ENCODE results near the gene SYNGAP1. TPM values are rescaled to one million over a fixed set of nuclear protein-coding genes. Genes with fewer than 3 reads are reported as not detected.
"Not testable (repeated sequence)": the region's sequence is repeated elsewhere in the genome, so short reads cannot be mapped to it uniquely, and the experiment has no call there.

SYNGAP1 gene
- total RNA-seq: 37.1 and 56.6 TPM in 2 replicates

DNA sequence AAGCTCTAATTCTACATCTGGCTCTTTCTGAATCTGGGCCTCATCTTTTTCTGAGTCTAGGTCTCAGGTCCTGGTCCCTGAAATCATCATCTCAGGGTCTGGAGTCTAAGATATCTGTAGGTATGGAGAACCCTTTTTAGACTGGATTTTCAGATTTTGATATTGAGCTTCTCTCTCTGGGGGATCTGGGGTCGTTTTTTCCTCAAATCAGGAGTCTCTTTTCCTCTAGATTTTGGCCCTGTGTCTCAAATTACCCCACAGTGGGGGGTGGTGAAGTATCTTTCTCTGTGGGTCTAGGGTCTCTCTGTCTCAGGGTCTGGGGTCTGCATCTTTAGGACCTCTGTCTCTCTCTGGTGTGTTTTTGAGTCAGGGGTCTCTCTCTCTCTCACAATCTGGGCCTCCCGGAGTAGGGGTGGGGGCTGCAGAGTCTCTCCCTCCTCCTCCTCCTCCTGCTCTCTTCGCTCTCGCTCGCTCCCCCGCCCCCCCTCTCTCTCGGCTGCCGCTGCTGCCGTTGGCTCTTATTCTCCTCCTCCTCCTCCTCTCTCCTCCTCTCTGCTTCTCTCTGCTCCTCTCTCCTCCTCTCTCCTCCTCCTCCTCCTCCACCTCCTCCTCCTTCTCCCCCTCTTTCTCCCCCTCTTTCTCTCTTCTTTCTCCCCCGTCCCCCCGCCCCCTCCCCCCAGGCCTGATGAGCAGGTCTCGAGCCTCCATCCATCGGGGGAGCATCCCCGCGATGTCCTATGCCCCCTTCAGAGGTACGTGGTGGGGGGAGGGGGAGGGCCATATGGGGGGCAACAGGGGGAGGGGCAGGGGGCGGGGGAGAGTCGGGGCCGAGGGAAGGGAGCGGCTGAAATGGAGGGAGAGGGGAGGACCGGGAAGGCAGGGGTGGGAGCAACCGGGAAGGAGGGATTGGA is at the start of gene SYNGAP1:
Gene SYNGAP1, plus strand, starts transcription at position 486 of the 911 bp plus-strand sequence. Its CDS starts 200 bp downstream, at position 686.
- H3K9me3 Mint-ChIP-seq: no peaks in the 10 kb centered on the region
- DNase-seq (ENCODE audit: low spot score): no peak
- peak within 1 kb of the TSS; percentile 95 for H3K4me3 Mint-ChIP-seq
- intact Hi-C loops (cut with micrococcal nuclease): loop anchor here (2.0 to 10.0 kb wide), 6 partner anchors 151 to 1799 kb away; partner anchors contain the start of genes AGPAT1, LEMD2, PRRC2A and PSMB8
- H3K36me3 Mint-ChIP-seq (ENCODE audit: low read depth): peaks cover 30% of the 10 kb centered on the region
- H3K4me1 Mint-ChIP-seq (ENCODE audit: low read depth): peaks cover 72% of the 10 kb centered on the region
- no peaks in the 10 kb centered on the region for H3K27me3 Mint-ChIP-seq (ENCODE audit: insufficient read depth)
- peak within 1 kb of the TSS; percentile 96 for H3K27ac Mint-ChIP-seq

GRCh38 chr6:33371901-33372300 is 48.0 kb upstream of the SYNGAP1 start:
- H3K36me3 Mint-ChIP-seq (ENCODE audit: low read depth); H3K4me3 Mint-ChIP-seq; DNase-seq (ENCODE audit: low spot score); H3K4me1 Mint-ChIP-seq (ENCODE audit: low read depth); H3K27me3 Mint-ChIP-seq (ENCODE audit: insufficient read depth); H3K27ac Mint-ChIP-seq; H3K9me3 Mint-ChIP-seq; intact Hi-C loops (cut with micrococcal nuclease): not testable (repeated sequence)

DNA sequence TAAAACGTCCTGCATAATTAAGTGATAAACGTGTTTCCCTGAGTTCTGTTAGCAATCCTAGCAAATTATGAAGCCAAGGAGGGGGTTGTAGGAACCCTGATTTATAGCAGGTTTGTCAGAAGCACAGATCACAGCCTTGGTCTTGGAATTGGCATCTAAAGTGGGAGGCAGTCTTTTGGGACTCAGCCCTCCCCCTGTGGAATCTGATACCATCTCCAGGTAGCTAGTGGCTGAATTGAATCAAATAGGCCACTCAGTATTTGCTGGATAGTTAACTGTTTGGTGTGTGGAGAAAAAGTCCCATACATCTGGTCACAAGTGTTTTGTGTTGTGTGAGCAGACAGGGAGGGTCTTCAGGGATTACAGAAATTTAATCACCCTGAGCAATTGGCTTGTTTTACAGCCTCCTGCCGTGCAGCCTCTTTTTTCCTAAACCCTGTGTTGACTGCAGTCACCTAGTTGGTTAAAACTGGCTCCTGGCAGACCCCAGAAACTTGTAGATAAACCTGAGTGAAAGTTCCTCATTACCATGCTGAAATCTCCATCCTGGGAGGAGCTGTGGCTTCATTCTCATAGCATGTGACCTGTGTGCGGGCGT is 47.2 kb upstream of the SYNGAP1 start:
- no peak for DNase-seq (ENCODE audit: low spot score)
- intact Hi-C loops (cut with micrococcal nuclease): no loop called here
- Mint-ChIP-seq H3K9me3 (no peaks in the 10 kb centered on the region), H3K27ac (no peak overlapping the region), H3K36me3 (ENCODE audit: low read depth) (no peaks in the 10 kb centered on the region), H3K4me1 (ENCODE audit: low read depth) (peaks cover 4% of the 10 kb centered on the region), H3K4me3 (no peak overlapping the region), H3K27me3 (ENCODE audit: insufficient read depth) (peaks cover 2% of the 10 kb centered on the region)

DNA sequence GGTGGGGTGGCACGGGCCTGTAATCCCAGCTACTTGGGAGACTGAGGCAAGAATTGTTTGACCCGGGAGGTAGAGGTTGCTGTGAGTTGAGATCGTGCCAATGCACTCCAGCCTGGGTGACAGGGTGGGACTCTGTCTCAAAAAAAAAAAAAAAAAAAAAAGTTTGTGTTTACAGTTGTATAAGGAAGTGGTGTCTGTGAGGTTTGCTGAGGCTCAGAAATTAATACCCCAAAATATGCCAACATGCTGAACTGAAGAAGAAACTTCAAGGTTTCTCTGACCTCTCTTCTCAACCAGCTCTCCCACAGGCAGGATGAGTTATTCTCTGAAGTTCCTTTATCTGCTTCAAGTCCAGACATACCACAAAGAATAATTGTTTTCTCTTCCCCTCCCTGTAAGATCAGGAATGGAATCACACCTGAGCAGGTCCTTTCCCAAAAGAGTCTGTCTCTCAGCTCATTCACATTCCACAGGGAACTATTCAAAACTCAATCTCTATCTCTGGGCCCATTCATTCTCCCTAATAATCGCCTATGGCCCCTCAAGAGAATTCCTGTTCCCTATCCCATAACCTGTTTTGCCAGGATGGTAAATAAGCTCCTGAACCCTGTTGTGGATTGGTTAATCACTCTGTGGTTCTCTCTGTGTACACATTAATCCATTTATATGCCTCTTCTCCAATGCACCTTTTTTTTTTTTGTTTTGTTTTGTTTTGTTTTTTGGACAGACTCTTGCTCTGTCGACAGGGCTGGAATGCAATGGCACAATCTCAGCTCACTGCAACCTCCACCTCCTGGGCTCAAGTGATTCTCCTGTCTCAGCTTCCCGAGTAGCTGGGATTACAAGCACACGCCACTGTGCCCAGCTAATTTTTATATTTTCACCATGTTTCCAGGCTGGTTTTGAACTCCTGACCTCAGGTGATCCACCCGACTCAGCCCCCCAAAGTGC is 45.6 kb upstream of the SYNGAP1 start:
- no peaks in the 10 kb centered on the region for H3K9me3 Mint-ChIP-seq
- no peak for DNase-seq (ENCODE audit: low spot score)
- H3K4me3 Mint-ChIP-seq: no peak overlapping the region
- no peaks in the 10 kb centered on the region for H3K36me3 Mint-ChIP-seq (ENCODE audit: low read depth)
- H3K4me1 Mint-ChIP-seq (ENCODE audit: low read depth): peaks cover 4% of the 10 kb centered on the region
- peaks cover 2% of the 10 kb centered on the region for H3K27me3 Mint-ChIP-seq (ENCODE audit: insufficient read depth)
- H3K27ac Mint-ChIP-seq: no peak overlapping the region
- intact Hi-C loops (cut with micrococcal nuclease): no loop called here

DNA sequence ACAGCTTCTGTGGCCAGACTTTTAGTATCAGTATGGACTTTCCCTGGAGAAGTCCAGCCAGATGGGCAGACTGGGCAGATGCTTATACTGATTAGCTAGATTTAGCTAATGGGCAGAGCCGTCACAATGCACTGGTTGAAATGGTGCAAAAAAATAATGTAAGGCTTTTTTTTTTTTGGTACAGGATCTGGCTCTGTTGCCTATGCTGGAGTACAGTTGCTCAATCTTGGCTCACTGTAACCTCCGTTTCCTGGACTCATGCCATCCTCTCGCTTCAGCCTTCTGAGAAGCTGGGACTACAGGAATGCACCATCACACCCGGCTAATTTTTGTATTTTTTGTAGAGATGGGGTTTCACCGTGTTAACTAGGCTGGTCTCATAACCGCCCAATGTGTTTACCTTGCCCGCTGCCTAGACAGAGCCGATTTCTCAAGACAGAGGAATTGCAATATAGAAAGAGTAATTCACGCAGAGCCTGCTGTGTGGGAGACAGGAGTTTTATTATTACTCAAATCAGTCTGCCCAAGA is 44.7 kb upstream of the SYNGAP1 start:
- DNase-seq (ENCODE audit: low spot score): no peak
- H3K27me3 Mint-ChIP-seq (ENCODE audit: insufficient read depth): peaks cover 2% of the 10 kb centered on the region
- H3K4me3 Mint-ChIP-seq: no peak overlapping the region
- no peaks in the 10 kb centered on the region for H3K36me3 Mint-ChIP-seq (ENCODE audit: low read depth)
- no peak overlapping the region for H3K27ac Mint-ChIP-seq
- intact Hi-C loops (cut with micrococcal nuclease): no loop called here
- no peaks in the 10 kb centered on the region for H3K9me3 Mint-ChIP-seq
- H3K4me1 Mint-ChIP-seq (ENCODE audit: low read depth): peaks cover 4% of the 10 kb centered on the region

GRCh38 chr6:33377171-33377570 is 42.7 kb upstream of the SYNGAP1 start:
- peaks cover 4% of the 10 kb centered on the region for H3K27me3 Mint-ChIP-seq (ENCODE audit: insufficient read depth)
- H3K4me3 Mint-ChIP-seq: no peak overlapping the region
- intact Hi-C loops (cut with micrococcal nuclease): no loop called here
- DNase-seq (ENCODE audit: low spot score): no peak
- peaks cover 4% of the 10 kb centered on the region for H3K4me1 Mint-ChIP-seq (ENCODE audit: low read depth)
- H3K27ac Mint-ChIP-seq: no peak overlapping the region
- H3K9me3 Mint-ChIP-seq: no peaks in the 10 kb centered on the region
- H3K36me3 Mint-ChIP-seq (ENCODE audit: low read depth): no peaks in the 10 kb centered on the region

- H3K9me3 Mint-ChIP-seq; intact Hi-C loops (cut with micrococcal nuclease); H3K4me3 Mint-ChIP-seq; H3K27ac Mint-ChIP-seq; DNase-seq (ENCODE audit: low spot score); H3K27me3 Mint-ChIP-seq (ENCODE audit: insufficient read depth); H3K36me3 Mint-ChIP-seq (ENCODE audit: low read depth); H3K4me1 Mint-ChIP-seq (ENCODE audit: low read depth): not testable (repeated sequence)
Measured at GRCh38 chr6:33379184-33379583, 40.7 kb upstream of the SYNGAP1 start.

DNA sequence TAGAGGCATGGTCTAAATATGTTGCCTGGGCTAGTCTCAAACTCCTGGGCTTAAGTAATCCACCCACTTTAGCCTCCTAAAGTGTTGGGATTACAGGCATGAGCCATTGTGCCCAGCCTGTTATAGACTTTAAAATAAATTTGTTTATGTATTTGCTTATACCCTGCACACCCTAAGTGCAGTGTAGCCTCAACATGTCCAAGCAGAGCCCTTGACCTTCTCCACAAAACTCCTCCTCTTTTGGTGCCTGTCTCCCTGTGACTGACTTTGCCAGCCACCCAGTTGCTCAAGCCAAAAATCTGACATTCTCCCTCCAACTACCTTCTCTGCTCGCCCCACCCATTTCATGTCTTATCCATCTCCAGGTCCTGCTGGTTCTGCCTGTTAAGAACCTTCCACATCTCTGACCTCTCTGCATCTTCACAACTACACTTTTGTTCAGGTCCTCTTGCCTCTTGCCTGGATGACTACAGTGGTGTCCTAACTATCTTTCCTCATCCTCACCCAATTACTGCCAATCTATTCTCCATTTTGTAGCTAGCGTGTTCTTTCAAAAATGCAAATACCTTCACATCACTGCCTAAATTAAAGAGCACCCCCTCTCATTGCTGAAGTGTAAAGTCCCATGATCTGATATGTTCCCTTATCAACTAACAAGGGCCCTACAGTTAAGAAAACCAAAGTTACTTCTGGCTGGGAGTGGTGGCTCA is 39.4 kb upstream of the SYNGAP1 start:
- intact Hi-C loops (cut with micrococcal nuclease): no loop called here
- Mint-ChIP-seq H3K27me3 (ENCODE audit: insufficient read depth) (peaks cover 4% of the 10 kb centered on the region), H3K4me1 (ENCODE audit: low read depth) (no peaks in the 10 kb centered on the region), H3K4me3 (no peak overlapping the region), H3K36me3 (ENCODE audit: low read depth) (no peaks in the 10 kb centered on the region), H3K9me3 (no peaks in the 10 kb centered on the region), H3K27ac (no peak overlapping the region)
- no peak for DNase-seq (ENCODE audit: low spot score)

- DNase-seq (ENCODE audit: low spot score): no peak
- no peaks in the 10 kb centered on the region for H3K4me1 Mint-ChIP-seq (ENCODE audit: low read depth)
- H3K4me3 Mint-ChIP-seq: no peak overlapping the region
- H3K27me3 Mint-ChIP-seq (ENCODE audit: insufficient read depth): peaks cover 3% of the 10 kb centered on the region
- H3K9me3 Mint-ChIP-seq: no peaks in the 10 kb centered on the region
- H3K36me3 Mint-ChIP-seq (ENCODE audit: low read depth): no peaks in the 10 kb centered on the region
- no peak overlapping the region for H3K27ac Mint-ChIP-seq
- intact Hi-C loops (cut with micrococcal nuclease): no loop called here
Measured at GRCh38 chr6:33383427-33384185, 36.3 kb upstream of the SYNGAP1 start.

DNA sequence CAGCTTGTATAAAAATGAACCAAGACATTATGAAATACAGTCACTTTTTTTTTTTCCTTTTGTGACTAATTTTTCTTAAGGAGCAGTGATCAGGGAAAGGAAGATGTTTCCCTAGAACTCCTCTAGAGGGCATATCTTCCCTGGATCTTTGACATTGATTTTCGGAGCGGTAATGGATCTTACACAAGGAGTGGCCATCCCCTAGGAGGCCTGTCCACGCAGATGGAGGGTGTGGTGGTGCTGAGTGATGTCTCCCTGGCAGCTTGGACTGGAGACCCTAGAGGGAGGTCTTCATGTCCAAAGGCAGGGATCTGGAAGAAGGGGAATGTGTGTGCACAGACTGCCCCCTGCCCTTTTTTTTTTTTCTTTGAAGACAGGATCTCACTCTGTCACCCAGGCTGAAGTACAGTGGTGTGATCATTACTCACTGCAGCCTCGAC is 35.3 kb upstream of the SYNGAP1 start:
- intact Hi-C loops (cut with micrococcal nuclease): no loop called here
- Mint-ChIP-seq H3K27ac (no peak overlapping the region), H3K4me3 (no peak overlapping the region), H3K9me3 (no peaks in the 10 kb centered on the region), H3K27me3 (ENCODE audit: insufficient read depth) (peaks cover 3% of the 10 kb centered on the region), H3K4me1 (ENCODE audit: low read depth) (no peaks in the 10 kb centered on the region), H3K36me3 (ENCODE audit: low read depth) (no peaks in the 10 kb centered on the region)
- no peak for DNase-seq (ENCODE audit: low spot score)

DNA sequence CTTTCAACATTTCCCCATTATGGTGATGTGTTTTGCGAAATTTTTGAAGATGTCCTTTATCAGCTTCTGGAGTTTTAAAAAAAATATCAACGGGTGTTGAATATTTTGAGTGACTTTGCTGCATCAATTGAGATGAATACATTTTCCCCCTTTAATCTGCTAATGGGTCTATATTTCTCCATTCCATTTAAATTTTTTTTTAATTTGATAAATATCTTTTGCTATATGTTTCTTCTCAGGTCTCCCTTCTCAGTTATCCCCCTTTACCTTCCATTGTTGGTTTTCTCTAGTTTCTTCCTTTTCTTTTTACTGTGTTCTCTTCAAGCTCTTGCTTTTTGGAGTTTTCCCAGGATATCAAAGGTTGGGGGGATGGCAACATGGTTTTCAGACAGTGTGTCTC is 29.7 kb upstream of the SYNGAP1 start:
- H3K9me3 Mint-ChIP-seq: no peaks in the 10 kb centered on the region
- intact Hi-C loops (cut with micrococcal nuclease): loop anchor here (2.0 to 5.0 kb wide), 5 partner anchors 101 to 1193 kb away; partner anchors contain the start of genes BAK1, ITPR3, LEMD2 and PFDN6
- H3K36me3 Mint-ChIP-seq (ENCODE audit: low read depth): peaks cover 8% of the 10 kb centered on the region
- no peak overlapping the region for H3K4me3 Mint-ChIP-seq
- peaks cover 2% of the 10 kb centered on the region for H3K27me3 Mint-ChIP-seq (ENCODE audit: insufficient read depth)
- no peak overlapping the region for H3K27ac Mint-ChIP-seq
- no peak for DNase-seq (ENCODE audit: low spot score)
- peaks cover 37% of the 10 kb centered on the region for H3K4me1 Mint-ChIP-seq (ENCODE audit: low read depth)

Data from activated T-helper 1 cell treated with anti-CD3 and anti-CD28 coated beads, Interleukin-12 subunit alpha, Interleukin-12 subunit beta, Interleukin-2, Interleukin-4 antibody, amounts not matched to agents 30 ng/mL and 10 ng/mL and 1 ng/mL, durations not matched to agents 14 hours and 24 hours and 36 hours (primary cell).